Measurements from ENCODE around the gene MSLN. TPM values are rescaled to one million over a fixed set of nuclear protein-coding genes. Genes with fewer than 3 reads are reported as not detected.

The MSLN gene
- total and polyA plus RNA-seq, 2 of the 13 experiments (the other 11 are each of a cell fraction or from before 2014, with no cell fraction given): 2.0 to 2.3 TPM

DNA sequence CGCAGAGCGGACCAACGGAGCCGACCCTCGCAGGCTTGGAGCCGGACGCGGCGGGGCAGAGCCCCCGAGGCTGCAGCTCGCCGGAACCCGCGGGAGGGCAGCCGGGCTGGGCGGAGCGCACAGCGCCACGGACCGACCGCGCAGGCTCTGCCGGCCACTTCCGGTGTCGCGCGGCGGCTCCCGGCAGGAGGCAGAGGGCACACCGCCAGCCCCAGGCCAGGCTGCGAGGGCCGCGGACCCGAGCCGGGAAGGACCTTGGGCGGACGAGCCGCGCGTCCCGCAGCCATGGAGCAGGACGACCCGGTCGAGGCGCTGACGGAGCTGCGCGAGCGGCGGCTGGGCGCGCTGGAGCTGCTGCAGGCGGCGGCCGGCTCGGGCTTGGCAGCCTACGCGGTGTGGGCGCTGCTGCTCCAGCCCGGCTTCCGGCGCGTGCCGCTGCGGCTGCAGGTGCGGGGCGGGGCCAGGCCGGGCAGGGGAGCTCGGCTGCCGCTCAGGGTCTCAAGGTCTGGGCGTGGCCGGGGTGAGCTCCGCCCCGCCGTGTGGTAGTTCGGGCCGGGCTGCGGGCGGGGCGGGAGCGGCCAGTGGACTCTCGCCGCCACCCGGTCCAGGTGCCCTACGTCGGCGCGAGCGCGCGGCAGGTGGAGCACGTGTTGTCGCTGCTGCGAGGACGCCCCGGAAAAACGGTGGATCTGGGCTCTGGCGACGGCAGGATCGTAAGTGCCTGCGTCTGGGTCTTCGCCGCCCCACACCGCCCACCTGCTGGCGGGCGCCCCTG is 39.4 kb upstream of the MSLN start, which contains the start of gene ANTKMT (continued):
- TF ChIP-seq, protein P1, sequence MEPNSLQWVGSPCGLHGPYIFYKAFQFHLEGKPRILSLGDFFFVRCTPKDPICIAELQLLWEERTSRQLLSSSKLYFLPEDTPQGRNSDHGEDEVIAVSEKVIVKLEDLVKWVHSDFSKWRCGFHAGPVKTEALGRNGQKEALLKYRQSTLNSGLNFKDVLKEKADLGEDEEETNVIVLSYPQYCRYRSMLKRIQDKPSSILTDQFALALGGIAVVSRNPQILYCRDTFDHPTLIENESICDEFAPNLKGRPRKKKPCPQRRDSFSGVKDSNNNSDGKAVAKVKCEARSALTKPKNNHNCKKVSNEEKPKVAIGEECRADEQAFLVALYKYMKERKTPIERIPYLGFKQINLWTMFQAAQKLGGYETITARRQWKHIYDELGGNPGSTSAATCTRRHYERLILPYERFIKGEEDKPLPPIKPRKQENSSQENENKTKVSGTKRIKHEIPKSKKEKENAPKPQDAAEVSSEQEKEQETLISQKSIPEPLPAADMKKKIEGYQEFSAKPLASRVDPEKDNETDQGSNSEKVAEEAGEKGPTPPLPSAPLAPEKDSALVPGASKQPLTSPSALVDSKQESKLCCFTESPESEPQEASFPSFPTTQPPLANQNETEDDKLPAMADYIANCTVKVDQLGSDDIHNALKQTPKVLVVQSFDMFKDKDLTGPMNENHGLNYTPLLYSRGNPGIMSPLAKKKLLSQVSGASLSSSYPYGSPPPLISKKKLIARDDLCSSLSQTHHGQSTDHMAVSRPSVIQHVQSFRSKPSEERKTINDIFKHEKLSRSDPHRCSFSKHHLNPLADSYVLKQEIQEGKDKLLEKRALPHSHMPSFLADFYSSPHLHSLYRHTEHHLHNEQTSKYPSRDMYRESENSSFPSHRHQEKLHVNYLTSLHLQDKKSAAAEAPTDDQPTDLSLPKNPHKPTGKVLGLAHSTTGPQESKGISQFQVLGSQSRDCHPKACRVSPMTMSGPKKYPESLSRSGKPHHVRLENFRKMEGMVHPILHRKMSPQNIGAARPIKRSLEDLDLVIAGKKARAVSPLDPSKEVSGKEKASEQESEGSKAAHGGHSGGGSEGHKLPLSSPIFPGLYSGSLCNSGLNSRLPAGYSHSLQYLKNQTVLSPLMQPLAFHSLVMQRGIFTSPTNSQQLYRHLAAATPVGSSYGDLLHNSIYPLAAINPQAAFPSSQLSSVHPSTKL (CRISPR knock-in tag; IDR thresholded peaks at IDR 0.05): no peak
- TF ChIP-seq, protein P2, sequence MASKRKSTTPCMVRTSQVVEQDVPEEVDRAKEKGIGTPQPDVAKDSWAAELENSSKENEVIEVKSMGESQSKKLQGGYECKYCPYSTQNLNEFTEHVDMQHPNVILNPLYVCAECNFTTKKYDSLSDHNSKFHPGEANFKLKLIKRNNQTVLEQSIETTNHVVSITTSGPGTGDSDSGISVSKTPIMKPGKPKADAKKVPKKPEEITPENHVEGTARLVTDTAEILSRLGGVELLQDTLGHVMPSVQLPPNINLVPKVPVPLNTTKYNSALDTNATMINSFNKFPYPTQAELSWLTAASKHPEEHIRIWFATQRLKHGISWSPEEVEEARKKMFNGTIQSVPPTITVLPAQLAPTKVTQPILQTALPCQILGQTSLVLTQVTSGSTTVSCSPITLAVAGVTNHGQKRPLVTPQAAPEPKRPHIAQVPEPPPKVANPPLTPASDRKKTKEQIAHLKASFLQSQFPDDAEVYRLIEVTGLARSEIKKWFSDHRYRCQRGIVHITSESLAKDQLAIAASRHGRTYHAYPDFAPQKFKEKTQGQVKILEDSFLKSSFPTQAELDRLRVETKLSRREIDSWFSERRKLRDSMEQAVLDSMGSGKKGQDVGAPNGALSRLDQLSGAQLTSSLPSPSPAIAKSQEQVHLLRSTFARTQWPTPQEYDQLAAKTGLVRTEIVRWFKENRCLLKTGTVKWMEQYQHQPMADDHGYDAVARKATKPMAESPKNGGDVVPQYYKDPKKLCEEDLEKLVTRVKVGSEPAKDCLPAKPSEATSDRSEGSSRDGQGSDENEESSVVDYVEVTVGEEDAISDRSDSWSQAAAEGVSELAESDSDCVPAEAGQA (IDR thresholded peaks at IDR 0.05; ENCODE audit: low read depth): no peak
- TF ChIP-seq, protein P2 (CRISPR knock-in tag; IDR thresholded peaks at IDR 0.05; ENCODE audit: borderline replicate concordance): no peak; the same call in 1 of the 2 replicates
- peak; percentile 98 for TF ChIP-seq ZFX (CRISPR knock-in tag; IDR thresholded peaks at IDR 0.05; ENCODE audit: low read depth)
- TF ChIP-seq, protein P3, sequence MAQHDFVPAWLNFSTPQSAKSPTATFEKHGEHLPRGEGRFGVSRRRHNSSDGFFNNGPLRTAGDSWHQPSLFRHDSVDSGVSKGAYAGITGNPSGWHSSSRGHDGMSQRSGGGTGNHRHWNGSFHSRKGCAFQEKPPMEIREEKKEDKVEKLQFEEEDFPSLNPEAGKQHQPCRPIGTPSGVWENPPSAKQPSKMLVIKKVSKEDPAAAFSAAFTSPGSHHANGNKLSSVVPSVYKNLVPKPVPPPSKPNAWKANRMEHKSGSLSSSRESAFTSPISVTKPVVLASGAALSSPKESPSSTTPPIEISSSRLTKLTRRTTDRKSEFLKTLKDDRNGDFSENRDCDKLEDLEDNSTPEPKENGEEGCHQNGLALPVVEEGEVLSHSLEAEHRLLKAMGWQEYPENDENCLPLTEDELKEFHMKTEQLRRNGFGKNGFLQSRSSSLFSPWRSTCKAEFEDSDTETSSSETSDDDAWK (CRISPR knock-in tag; IDR thresholded peaks at IDR 0.05): no peak
- TF ChIP-seq ZNF839 (CRISPR knock-in tag; IDR thresholded peaks at IDR 0.05; ENCODE audit: borderline replicate concordance): no peak
- TF ChIP-seq ZKSCAN1 (IDR thresholded peaks at IDR 0.05; ENCODE audit: low read length): no peak
- TF ChIP-seq, protein P4, sequence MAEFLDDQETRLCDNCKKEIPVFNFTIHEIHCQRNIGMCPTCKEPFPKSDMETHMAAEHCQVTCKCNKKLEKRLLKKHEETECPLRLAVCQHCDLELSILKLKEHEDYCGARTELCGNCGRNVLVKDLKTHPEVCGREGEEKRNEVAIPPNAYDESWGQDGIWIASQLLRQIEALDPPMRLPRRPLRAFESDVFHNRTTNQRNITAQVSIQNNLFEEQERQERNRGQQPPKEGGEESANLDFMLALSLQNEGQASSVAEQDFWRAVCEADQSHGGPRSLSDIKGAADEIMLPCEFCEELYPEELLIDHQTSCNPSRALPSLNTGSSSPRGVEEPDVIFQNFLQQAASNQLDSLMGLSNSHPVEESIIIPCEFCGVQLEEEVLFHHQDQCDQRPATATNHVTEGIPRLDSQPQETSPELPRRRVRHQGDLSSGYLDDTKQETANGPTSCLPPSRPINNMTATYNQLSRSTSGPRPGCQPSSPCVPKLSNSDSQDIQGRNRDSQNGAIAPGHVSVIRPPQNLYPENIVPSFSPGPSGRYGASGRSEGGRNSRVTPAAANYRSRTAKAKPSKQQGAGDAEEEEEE (CRISPR knock-in tag; IDR thresholded peaks at IDR 0.05; ENCODE audit: borderline replicate concordance): no peak
- TF ChIP-seq RNF2 (conservative IDR thresholded peaks at IDR 0.05; ENCODE audit: low read depth): peak; percentile 80
- TF ChIP-seq ZNF83 (CRISPR knock-in tag; IDR thresholded peaks at IDR 0.05; ENCODE audit: borderline replicate concordance): 0 out of 2 replicates have a peak, but pooled peaks have one; percentile 54
- peak; percentile 75; the same call in 1 of the 2 replicates for TF ChIP-seq ZC3H13 (CRISPR knock-in tag; IDR thresholded peaks at IDR 0.05)
- no peak for TF ChIP-seq SMARCC2 (IDR thresholded peaks at IDR 0.05)
- TF ChIP-seq ZBTB7B (CRISPR knock-in tag; IDR thresholded peaks at IDR 0.05): no peak
- TF ChIP-seq ZNF256 (CRISPR knock-in tag; conservative IDR thresholded peaks at IDR 0.05): no peak
- peak; percentile 87 for TF ChIP-seq ZNF274 (CRISPR knock-in tag; IDR thresholded peaks at IDR 0.05)
- TF ChIP-seq MAF1 (CRISPR knock-in tag; IDR thresholded peaks at IDR 0.05; ENCODE audit: borderline replicate concordance): no peak
- peak; percentile 93 for TF ChIP-seq YEATS4 (CRISPR knock-in tag; IDR thresholded peaks at IDR 0.05; ENCODE audit: borderline replicate concordance)

Data from HepG2 (cell line).